ENCODE data around the gene PDE3A. TPM values are rescaled to one million over a fixed set of nuclear protein-coding genes. Genes with fewer than 3 reads are reported as not detected.

The PDE3A gene
- total RNA-seq, 1 experiment from 2014 or later, result 0.12 TPM

DNA sequence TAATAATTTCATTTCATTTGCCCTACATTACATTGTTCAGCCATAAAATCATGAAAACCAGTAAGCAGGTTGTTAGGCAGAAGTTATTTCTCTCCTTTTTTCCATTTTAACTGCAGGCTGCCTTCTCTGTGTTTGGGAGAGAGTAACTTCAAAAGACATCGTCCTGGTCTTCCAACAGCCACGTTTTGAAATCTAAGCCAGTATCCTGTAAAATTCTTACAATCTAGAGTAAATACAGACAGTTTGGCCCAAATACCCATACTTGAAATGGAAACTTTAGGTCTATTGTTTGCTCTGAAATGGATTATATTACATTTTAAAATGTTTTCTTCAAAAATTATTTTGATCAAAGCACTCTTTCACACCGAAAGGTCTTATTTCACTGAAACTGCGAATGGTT is 260.7 kb downstream of the PDE3A start:
- peaks cover 6 to 7% of the 10 kb centered on the region in 2 experiments; a peak in 3 of 4 replicates for H3K4me1 ChIP-seq (ENCODE audit: control insufficient read depth in 1 of 2, insufficient read depth in 2 of 2, low read length in 2 of 2)
- POLR2A ChIA-PET, result no interaction called here
- DNase-seq (ENCODE audit: low read depth, low spot score) (no peak), ATAC-seq (no peak)
- H3K79me2 ChIP-seq (ENCODE audit: insufficient read depth, low read length), result no peaks in the 10 kb centered on the region
- H3K4me2 ChIP-seq (ENCODE audit: low read length), result no peak overlapping the region
- no peaks in the 10 kb centered on the region for H4K20me1 ChIP-seq (ENCODE audit: insufficient read depth)
- intact Hi-C loops (cut with micrococcal nuclease), result no loop called here
- peak overlapping the region; percentile 31 for H2AFZ ChIP-seq (ENCODE audit: low read depth, low read length, poor library complexity, severe bottlenecking)
- RAD21 ChIA-PET (ENCODE audit: low non-redundant PET in 1 of 2, low total read pairs in 2 of 2, uncharacterized antibody in 2 of 2, unreplicated experiment in 2 of 2), result no interaction called here
- no peak overlapping the region for H3K4me3 ChIP-seq (replicated peaks in 1 of 2; ENCODE audit: low read depth in 1 of 2, low read length in 2 of 2)
- H3K27me3 ChIP-seq (ENCODE audit: insufficient read depth, low read length), result no peaks in the 10 kb centered on the region
- TF ChIP-seq SP1 (IDR thresholded peaks at IDR 0.05; ENCODE audit: low read depth) (no peak), POLR2AphosphoS5 (IDR thresholded peaks at IDR 0.05; ENCODE audit: low read depth, low read length) (no peak), CEBPB (IDR thresholded peaks at IDR 0.05; ENCODE audit: low read depth) (no peak)
- TF ChIP-seq, protein P1, sequence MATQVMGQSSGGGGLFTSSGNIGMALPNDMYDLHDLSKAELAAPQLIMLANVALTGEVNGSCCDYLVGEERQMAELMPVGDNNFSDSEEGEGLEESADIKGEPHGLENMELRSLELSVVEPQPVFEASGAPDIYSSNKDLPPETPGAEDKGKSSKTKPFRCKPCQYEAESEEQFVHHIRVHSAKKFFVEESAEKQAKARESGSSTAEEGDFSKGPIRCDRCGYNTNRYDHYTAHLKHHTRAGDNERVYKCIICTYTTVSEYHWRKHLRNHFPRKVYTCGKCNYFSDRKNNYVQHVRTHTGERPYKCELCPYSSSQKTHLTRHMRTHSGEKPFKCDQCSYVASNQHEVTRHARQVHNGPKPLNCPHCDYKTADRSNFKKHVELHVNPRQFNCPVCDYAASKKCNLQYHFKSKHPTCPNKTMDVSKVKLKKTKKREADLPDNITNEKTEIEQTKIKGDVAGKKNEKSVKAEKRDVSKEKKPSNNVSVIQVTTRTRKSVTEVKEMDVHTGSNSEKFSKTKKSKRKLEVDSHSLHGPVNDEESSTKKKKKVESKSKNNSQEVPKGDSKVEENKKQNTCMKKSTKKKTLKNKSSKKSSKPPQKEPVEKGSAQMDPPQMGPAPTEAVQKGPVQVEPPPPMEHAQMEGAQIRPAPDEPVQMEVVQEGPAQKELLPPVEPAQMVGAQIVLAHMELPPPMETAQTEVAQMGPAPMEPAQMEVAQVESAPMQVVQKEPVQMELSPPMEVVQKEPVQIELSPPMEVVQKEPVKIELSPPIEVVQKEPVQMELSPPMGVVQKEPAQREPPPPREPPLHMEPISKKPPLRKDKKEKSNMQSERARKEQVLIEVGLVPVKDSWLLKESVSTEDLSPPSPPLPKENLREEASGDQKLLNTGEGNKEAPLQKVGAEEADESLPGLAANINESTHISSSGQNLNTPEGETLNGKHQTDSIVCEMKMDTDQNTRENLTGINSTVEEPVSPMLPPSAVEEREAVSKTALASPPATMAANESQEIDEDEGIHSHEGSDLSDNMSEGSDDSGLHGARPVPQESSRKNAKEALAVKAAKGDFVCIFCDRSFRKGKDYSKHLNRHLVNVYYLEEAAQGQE (IDR thresholded peaks at IDR 0.05; ENCODE audit: low read depth), result no peak
- TF ChIP-seq, protein P2, sequence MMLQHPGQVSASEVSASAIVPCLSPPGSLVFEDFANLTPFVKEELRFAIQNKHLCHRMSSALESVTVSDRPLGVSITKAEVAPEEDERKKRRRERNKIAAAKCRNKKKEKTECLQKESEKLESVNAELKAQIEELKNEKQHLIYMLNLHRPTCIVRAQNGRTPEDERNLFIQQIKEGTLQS (IDR thresholded peaks at IDR 0.05), result no peak
- no peaks in the 10 kb centered on the region for H3K9me2 ChIP-seq (ENCODE audit: insufficient read depth)
- H3K36me3 ChIP-seq (ENCODE audit: control insufficient read depth in 1 of 2, insufficient read depth in 2 of 2, low read length in 2 of 2), result no peaks in the 10 kb centered on the region
- CTCF ChIA-PET, result no interaction called here
- no peaks in the 10 kb centered on the region for H3K9me3 ChIP-seq (ENCODE audit: control insufficient read depth in 1 of 2, insufficient read depth in 1 of 2, low read depth in 1 of 2, low read length in 2 of 2)
- BruUV-seq (replicated peaks), result no TSS peak
- H3K27ac ChIP-seq (ENCODE audit: low read depth, low read length), result no peak overlapping the region
- H3K9ac ChIP-seq (ENCODE audit: low read length), result no peak overlapping the region

Measured in HCT116 (cell line).